Inflammatory macrophage treated with lipopolysaccharide for 4 hours (primary cell): Measurements from ENCODE around the gene DLGAP4.
"Not testable (repeated sequence)": the region's sequence is repeated elsewhere in the genome, so short reads cannot be mapped to it uniquely, and the experiment has no call there.

Experiments
- DNase-seq: peaks from one replicate; pipeline ENCODE4 v3.0.0-alpha.2; 2020

Gene DLGAP4

GRCh38 chr20:36461600-36462439 lies 155.7 kb downstream of the DLGAP4 start:
- peak; percentile 46 for DNase-seq

- DNase-seq: peak; percentile 56
These were observed 156.5 kb downstream of the DLGAP4 start for GRCh38 chr20:36462440-36463211.

- DNase-seq: no peak
These were observed 157.3 kb downstream of the DLGAP4 start for GRCh38 chr20:36463212-36464061.

GRCh38 chr20:36465109-36466080 lies 159.3 kb downstream of the DLGAP4 start:
- DNase-seq: peak; percentile 90

GRCh38 chr20:36466089-36466488 lies 159.9 kb downstream of the DLGAP4 start:
- no peak for DNase-seq

GRCh38 chr20:36467076-36467999 lies 161.2 kb downstream of the DLGAP4 start:
- DNase-seq: no peak

GRCh38 chr20:36468149-36469000 lies 162.2 kb downstream of the DLGAP4 start:
- DNase-seq: no peak

- DNase-seq: no peak
These were observed 163.8 kb downstream of the DLGAP4 start for GRCh38 chr20:36469973-36470372.

GRCh38 chr20:36471885-36472636 lies 165.9 kb downstream of the DLGAP4 start:
- DNase-seq: no peak

- peak; percentile 54 for DNase-seq
These were observed 166.5 kb downstream of the DLGAP4 start for GRCh38 chr20:36472637-36473090.

GRCh38 chr20:36473164-36473563 lies 167.0 kb downstream of the DLGAP4 start:
- no peak for DNase-seq

GRCh38 chr20:36474563-36474962 lies 168.4 kb downstream of the DLGAP4 start:
- DNase-seq: no peak

GRCh38 chr20:36475054-36475453 lies 168.9 kb downstream of the DLGAP4 start:
- not testable (repeated sequence) for DNase-seq

GRCh38 chr20:36477475-36477874 lies 171.3 kb downstream of the DLGAP4 start:
- DNase-seq: no peak

GRCh38 chr20:36478137-36478905 lies 172.2 kb downstream of the DLGAP4 start:
- DNase-seq: no peak

- DNase-seq: no peak
These were observed 173.8 kb downstream of the DLGAP4 start for GRCh38 chr20:36479938-36480337.

- DNase-seq: no peak
These were observed 174.4 kb downstream of the DLGAP4 start for GRCh38 chr20:36480456-36481048.
